ENCODE data around the gene POU3F1. TPM values are rescaled to one million over a fixed set of nuclear protein-coding genes. Genes with fewer than 3 reads are reported as not detected.

Gene POU3F1
- total and polyA plus RNA-seq, 10 of the 15 experiments (the other 5 are each of a cell fraction or from before 2014, with no cell fraction given) = 0.04 to 0.53 (median 0.10) TPM; not detected in 3

- TF ChIP-seq ZNF687 (IDR thresholded peaks at IDR 0.05) = 0 out of 2 replicates have a peak, but pooled peaks have one; percentile 45
- TF ChIP-seq IRF4 (IDR thresholded peaks at IDR 0.05; ENCODE audit: low read depth, low read length) = peak; percentile 86; the same call in 1 of the 2 replicates
- peak; percentile 74 for TF ChIP-seq PKNOX1 (IDR thresholded peaks at IDR 0.05)
- TF ChIP-seq RAD51 (IDR thresholded peaks at IDR 0.05) = peak; percentile 78
- no peak for TF ChIP-seq LARP7 (IDR thresholded peaks at IDR 0.05)
- no peak for TF ChIP-seq BCLAF1 (IDR thresholded peaks at IDR 0.05)
- peak; percentile 98 to 99 for TF ChIP-seq IKZF2 (IDR thresholded peaks at IDR 0.05)
- peak; percentile 46; the same call in 1 of the 2 replicates for TF ChIP-seq CBFB (IDR thresholded peaks at IDR 0.05; ENCODE audit: low read depth)
- TF ChIP-seq MEF2B (IDR thresholded peaks at IDR 0.05; ENCODE audit: partially characterized antibody, poor library complexity, severe bottlenecking) = peak; percentile 75
- TF ChIP-seq ATF2 (IDR thresholded peaks at IDR 0.05; ENCODE audit: low read length) = peak; percentile 78
- peak; percentile 55; the same call in 1 of the 2 replicates for TF ChIP-seq PAX5 (IDR thresholded peaks at IDR 0.05; ENCODE audit: borderline replicate concordance, low read depth, low read length)
- TF ChIP-seq JUND (IDR thresholded peaks at IDR 0.05; ENCODE audit: low read depth, low read length) = 0 out of 2 replicates have a peak, but pooled peaks have one; percentile 57
- peak; percentile 84; the same call in 1 of the 2 replicates for TF ChIP-seq NFIC (IDR thresholded peaks at IDR 0.05; ENCODE audit: low read depth, low read length)
- TF ChIP-seq MEF2A (IDR thresholded peaks at IDR 0.05; ENCODE audit: insufficient read depth, low read depth, low read length) = 0 out of 2 replicates have a peak, but pooled peaks have one; percentile 24
- TF ChIP-seq RAD21 (IDR thresholded peaks at IDR 0.05; ENCODE audit: insufficient read depth, low read depth, low read length) = 0 out of 2 replicates have a peak, but pooled peaks have one; percentile 7
- TF ChIP-seq SMAD5 (IDR thresholded peaks at IDR 0.05; ENCODE audit: low read depth) = no peak
- TF ChIP-seq NR2C1 (IDR thresholded peaks at IDR 0.05) = no peak
- TF ChIP-seq YBX1 (IDR thresholded peaks at IDR 0.05) = no peak
- TF ChIP-seq BCL3 (IDR thresholded peaks at IDR 0.05; ENCODE audit: borderline replicate concordance, insufficient read depth, low read depth, low read length, poor library complexity, severe bottlenecking) = peak; percentile 76
- TF ChIP-seq EED (IDR thresholded peaks at IDR 0.05; ENCODE audit: low read depth) = peak; percentile 96
These were observed 18.4 kb downstream of the POU3F1 start (continued) for GRCh38 chr1:38028105-38028591.

Data from GM12878 (cell line).